D721Med (cell line): ENCODE data around the gene SLX4IP.
"Not testable (repeated sequence)": the region's sequence is repeated elsewhere in the genome, so short reads cannot be mapped to it uniquely, and the experiment has no call there.

Experiments
- DNase-seq: peaks from one replicate; pipeline ENCODE4 v3.0.0; 2011; ENCODE audit warnings: low spot score; ENCODE audit not compliant: insufficient read length
- FAIRE-seq: peaks from 2 replicates; lab custom pipeline; 2011; peaks lifted over from hg19 to GRCh38; lab: Jason Lieb, UNC
- CTCF ChIP-seq: IDR thresholded peaks from 2 replicates; pipeline ENCODE4 v1.5.1; 2012; ENCODE audit warnings: mild to moderate bottlenecking, control low read depth; ENCODE audit not compliant: insufficient read depth; ENCODE audit errors: missing control alignments

Gene SLX4IP

DNA sequence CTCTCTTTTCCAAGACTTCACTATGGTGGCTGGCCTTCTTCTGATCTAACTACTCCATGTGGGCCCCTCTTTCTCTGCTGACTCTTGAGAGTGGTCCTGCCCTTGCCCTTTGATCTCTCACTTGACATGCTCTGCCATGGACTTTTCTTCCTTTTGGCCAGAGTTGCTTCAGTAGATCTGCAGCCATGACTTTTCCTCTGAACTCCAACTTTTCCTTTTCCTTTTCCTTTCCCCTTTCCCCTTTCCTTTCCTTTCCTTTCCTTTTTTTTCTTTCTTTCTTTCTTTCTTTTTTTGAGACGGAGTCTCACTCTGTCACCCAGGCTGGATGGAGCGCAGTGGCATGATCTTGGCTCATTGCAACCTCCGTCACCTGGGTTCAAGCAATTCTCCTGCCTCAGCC lies 150.2 kb downstream of the SLX4IP start:
- FAIRE-seq = no peak
- DNase-seq = no peak
- TF ChIP-seq CTCF = no peak

DNA sequence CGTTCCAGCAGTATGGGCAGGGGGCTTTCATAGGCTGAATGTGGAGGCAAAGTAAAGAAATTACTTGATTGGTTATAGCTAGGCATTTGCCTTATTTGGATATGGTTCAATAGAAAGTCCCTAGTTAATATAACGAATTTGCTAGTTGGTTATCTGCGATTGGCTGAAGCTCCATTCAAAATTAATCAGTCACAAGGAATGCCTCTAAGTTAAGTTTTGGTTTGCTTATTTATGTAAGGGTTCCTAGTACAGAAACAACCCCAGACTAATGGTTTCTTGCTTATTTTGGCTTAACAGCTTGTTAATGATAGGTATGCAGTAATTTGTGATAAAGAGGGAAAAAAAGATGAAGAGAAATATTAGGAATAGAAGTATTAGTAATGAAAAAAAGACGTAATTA lies 151.2 kb downstream of the SLX4IP start:
- DNase-seq (no peak), FAIRE-seq (no peak)
- no peak for TF ChIP-seq CTCF

- not testable (repeated sequence) for FAIRE-seq, DNase-seq
These were observed 155.3 kb downstream of the SLX4IP start for GRCh38 chr20:10590446-10590845.

DNA sequence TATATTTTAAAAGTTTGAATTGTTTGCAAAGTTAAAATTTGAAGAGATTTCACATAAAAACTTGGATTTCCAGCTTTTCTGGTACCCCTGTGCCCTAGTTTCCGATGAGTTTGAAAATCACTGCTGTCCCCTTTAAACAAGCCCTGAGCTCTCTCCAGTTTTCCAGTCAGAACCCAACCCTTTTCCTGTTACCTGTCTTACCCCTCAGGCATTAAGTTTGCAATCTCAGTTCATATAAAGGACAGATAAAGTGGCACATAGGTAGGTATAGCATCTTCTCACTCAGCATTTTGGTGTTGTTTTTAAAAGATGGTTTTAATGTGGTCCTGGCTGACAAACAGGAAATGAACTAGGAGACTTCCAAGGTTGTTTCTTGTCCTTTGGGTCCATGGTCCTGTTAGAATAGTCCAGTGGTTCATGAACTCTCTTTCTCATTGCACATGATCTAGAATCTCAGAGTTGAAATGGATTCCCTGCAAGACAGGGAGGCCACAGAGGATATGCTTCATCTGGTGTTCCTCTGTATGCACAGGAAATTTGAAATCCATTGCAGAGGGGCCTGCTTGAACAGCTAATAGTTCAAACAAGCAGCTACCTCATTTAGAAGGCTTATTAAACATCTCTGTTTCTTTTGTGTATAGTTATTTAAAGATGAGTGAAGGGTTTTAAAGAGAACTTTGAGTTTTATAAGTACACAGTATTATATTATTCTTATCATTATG lies 156.0 kb downstream of the SLX4IP start:
- no peak for FAIRE-seq
- no peak for TF ChIP-seq CTCF
- DNase-seq = no peak

DNA sequence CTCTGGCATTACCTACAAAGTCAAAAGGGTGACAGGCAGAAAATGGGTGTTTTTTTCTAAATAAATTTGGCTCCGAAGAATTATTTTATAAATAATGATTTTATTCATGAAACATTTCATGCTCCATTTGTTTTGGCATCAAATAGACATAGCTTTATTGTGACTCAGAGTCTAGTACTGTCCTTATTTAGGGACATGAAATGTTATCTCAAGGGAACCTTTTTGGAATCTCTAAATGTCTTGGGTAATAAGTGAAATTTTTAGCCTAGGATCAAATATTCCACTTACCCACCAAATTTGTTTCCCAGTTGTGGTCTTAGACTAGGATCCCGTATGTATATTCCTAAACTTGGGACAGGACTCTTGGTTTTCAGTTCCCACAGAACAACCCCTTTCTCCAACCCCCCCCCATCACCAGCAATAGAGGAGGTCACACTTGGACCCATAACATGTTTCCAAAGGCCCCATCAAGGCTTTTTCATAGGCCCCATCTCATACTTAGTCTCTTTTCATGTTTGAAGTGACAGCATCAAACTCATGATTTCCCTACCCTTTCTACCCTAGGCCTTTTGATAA lies 156.9 kb downstream of the SLX4IP start:
- DNase-seq (no peak), FAIRE-seq (no peak)
- no peak for TF ChIP-seq CTCF

- DNase-seq (no peak), FAIRE-seq (no peak)
- TF ChIP-seq CTCF = no peak
These were observed 159.3 kb downstream of the SLX4IP start for GRCh38 chr20:10594296-10594868.

- FAIRE-seq = no peak
- DNase-seq = no peak
- no peak for TF ChIP-seq CTCF
These were observed 160.2 kb downstream of the SLX4IP start for GRCh38 chr20:10595266-10595665.
